Measurements from ENCODE around the gene MYO5C.

MYO5C gene

DNA sequence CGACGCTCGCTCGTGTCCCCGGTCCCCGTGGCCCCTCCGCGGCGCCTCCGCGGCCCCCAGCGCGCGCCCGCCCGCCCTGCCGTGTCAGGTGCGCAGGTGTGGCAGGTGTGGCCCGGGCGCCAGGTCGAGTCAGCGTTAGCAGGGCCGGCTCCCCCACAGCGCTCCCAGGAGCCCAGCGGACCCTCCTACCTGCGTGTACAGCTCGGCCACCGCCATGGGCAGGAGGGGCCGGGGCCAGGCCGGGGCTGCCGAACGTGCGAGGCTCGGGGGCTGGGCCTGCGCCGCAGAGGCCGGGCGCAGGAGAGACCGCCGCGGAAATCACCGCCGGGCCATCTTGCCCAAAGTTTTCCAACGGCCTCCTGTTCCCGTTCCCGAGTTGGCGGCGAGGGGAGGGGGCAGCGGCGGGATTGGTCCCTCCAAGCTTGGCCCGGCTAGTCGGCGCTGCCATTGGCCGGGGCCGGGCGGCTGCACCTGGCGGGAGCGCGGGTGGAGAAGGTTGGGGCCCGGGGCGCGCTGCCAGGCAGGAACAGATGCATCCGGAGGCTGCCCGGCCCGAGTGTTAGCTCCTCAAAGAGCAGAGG, at the start of gene MYO5C:
Gene MYO5C (minus strand): TSS at position 384 of the 581 bp plus-strand sequence. CDS start 168 bp downstream, at position 216.
- DNase-seq (ENCODE audit: low spot score), result peak; percentile 82

DNA sequence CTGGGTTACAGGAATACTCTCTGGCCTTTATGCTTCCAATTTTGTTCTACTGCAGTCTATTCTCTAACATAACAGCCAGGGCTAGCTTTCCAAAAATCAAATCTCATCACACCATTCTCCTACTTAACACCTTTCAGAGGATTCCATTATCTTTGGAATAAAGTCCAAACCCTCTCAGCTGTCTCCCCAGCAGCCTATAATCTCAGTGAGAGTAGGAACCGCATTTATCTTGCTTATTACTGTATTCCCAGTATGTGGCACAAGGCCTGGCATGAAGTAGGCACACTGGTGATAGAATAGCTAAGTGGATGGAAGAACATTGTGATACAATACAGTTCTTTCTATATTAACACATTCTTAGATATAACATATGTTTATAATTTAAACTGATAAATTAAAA, 49.0 kb upstream of the MYO5C start:
- no peak for DNase-seq (ENCODE audit: low spot score)

DNA sequence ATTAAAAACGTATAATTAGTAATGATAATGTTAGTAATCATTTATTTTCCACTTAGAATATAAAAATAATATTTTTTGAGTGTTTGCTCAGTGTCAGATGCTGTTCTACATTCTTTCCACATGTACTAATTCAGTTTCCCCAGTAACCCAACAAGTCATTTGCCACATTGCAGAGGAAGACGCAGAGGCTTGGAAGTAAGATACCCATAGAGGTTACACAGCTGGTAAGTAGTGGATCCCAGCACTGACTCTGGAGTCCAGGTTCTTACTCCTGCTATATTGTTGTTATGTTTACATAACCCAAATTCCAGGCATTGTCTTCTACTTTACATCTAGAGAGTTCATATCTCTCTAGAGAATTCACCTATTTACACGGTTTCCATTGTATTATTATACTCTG, 48.2 kb upstream of the MYO5C start:
- DNase-seq (ENCODE audit: low spot score), result no peak

DNA sequence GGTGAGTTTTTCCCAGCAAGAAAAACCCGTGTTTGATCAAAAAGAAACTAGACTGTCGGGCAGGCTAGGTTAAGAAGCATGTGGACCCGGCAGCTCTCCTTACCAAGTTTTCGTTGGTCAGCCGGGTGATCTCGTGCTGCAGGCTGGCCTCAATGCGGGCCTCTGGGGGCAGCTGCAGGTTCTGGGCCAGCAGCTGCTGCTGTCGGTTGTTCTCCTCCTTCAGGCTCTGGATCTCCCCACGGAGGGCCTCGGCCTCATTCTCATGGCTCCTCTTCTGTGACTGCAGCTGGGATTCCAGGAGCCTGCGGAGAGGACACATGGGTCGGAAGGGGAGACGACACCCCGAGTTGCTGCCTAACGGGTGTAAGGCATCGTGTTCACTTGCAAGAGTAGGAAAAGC, 44.5 kb upstream of the MYO5C start:
- no peak for DNase-seq (ENCODE audit: low spot score)

DNA sequence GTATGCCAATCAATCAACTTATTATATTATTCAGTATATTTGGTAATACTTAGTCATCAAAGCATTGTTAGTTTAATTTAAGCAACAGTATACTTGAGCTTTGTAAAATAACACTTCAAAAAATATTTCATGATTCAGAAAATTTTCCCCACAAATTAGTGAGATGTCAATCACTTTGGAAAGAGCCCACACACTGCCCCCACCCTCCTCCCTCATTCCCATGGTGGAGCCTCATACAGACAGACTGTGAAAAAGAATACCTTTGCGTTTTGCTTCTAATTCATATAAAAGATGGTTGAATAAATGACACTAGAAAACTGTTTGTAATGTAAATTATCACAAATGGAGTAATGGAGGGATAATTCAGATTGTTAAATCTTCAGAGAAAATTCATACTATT, 43.3 kb upstream of the MYO5C start:
- DNase-seq (ENCODE audit: low spot score), result no peak

- no peak for DNase-seq (ENCODE audit: low spot score)
Observed at GRCh38 chr15:52338058-52338457, 42.5 kb upstream of the MYO5C start.

DNA sequence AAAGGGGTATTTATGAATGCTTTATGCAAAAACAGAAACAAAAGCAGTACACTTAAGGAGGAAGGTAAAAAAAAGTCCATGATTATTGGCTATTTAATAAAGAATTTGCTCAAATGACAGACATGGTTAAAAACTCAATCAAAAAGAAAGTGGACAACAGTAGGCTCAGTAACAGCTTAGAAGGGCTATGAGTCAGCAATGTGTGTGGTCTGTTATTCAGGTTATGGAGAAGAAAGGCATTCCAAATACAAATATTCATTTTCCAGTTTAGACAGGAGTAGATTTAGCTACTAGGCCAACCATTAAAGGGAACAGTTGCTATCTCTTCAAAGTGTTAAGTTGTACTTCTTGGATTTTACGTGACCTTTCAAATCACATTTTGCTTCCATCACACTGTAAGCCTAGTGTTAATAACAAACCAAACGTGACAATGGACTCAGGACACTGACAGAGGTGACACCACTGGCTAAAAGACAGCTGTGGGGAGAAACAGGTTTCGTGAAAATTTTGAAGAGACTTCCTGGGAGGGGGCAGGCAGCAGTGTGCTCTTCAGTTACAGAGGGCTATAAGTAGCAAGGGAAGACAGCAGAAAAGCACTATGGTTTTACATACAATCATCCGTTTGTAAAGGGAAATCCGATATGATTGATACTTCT, 41.7 kb upstream of the MYO5C start:
- no peak for DNase-seq (ENCODE audit: low spot score)

GRCh38 chr15:52336529-52336928, 40.9 kb upstream of the MYO5C start:
- DNase-seq (ENCODE audit: low spot score), result no peak

- DNase-seq (ENCODE audit: low spot score), result no peak
Observed at GRCh38 chr15:52334491-52335160, 39.0 kb upstream of the MYO5C start.

DNA sequence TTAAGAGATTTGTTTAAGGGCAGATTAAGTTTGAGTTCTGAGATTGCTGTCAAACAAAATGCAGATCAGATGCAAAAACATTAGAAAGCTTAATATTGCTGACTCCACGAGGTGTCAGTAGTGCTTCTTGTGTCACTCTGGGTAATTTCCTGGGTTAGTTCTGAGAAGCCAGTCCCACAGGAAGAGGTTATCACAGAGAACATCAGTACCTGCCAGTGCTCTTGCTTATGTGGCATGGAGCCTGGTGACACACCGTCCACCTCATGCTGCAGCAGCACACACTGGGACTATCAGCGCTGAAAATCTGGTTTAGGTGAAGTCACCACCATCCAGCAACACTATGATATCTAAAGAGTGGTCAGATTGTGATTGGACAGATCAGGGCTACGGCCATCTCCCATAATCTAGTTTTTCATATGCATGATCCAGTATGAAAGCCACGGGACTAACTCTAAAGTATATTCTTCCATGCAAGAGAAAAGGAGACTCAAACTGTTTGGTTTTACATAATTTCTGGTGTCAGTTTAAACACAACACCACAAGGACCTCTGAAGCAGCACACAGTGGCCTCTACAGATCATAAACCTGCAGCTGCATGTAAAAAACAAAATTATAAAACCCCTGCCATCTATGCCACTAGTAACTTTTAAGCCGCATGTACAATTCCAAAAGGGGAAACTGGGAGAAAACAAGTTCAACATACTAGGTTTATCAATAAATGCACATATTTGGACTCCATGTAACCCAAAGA, 36.1 kb upstream of the MYO5C start:
- DNase-seq (ENCODE audit: low spot score), result peak; percentile 48

DNA sequence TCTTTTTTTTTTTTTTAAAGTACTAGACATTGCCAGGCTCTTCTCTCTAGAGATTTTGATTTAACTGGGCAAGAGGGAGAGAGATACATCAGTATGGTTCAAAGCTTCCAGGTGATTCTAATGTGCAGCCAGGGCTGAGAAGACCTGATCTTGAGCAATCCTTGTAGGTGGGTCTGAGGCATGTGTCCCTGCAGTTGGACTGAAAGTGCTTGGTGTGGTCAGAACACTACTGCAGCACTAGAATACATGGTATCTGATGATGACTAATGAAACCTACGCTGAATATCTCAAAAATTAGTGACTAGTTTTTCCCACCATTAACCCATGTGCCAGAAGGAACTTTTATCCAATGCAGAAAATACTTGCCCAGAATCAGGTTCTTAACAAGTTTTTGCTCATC, 34.4 kb upstream of the MYO5C start:
- DNase-seq (ENCODE audit: low spot score), result no peak

GRCh38 chr15:52329150-52329549, 33.5 kb upstream of the MYO5C start:
- DNase-seq (ENCODE audit: low spot score), result no peak

DNA sequence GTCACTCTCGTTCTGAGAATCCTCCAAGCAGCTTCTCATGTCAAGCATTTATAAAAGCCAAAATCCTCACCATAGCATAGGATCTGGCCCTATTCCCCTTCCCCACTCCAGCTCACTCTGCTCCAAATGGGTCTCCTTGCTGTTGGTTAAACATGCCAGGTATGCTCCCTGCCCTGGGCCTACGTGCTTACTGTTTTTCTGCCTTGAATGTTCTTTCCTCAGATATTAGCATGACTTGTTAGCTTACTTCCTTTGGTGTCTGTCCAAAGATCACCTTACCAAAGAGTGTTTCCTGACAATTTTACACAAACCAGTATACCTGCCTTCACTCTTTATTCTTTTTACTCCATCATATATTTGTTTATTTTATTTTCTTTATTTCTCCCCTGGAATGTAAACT, 33.1 kb upstream of the MYO5C start:
- DNase-seq (ENCODE audit: low spot score), result no peak

GRCh38 chr15:52326756-52327155, 31.2 kb upstream of the MYO5C start:
- no peak for DNase-seq (ENCODE audit: low spot score)

- DNase-seq (ENCODE audit: low spot score), result no peak
Observed at GRCh38 chr15:52324109-52324508, 28.5 kb upstream of the MYO5C start.

- no peak for DNase-seq (ENCODE audit: low spot score)
Observed at GRCh38 chr15:52318729-52319500, 23.3 kb upstream of the MYO5C start.

- DNase-seq (ENCODE audit: low spot score), result no peak
Observed at GRCh38 chr15:52317688-52318087, 22.1 kb upstream of the MYO5C start.

DNA sequence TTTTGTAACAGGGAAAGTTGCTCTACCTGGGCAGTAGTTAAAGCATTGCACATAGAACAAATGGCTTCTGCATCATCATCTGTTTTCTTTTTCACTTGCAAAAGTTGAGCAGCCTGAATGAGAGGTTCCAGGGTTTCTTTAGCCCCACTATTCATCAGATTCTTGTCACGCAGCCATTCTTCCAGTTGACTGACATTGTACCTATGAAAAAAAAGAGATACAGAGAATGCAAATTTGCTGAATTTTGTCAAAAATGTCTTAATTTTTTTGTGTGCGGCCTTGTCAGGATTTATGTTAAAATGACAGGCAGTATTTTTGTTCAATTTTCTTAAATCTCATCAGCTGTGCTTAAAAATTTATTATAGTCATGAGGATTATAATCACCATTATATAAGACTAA, 21.4 kb upstream of the MYO5C start:
- no peak for DNase-seq (ENCODE audit: low spot score)

DNA sequence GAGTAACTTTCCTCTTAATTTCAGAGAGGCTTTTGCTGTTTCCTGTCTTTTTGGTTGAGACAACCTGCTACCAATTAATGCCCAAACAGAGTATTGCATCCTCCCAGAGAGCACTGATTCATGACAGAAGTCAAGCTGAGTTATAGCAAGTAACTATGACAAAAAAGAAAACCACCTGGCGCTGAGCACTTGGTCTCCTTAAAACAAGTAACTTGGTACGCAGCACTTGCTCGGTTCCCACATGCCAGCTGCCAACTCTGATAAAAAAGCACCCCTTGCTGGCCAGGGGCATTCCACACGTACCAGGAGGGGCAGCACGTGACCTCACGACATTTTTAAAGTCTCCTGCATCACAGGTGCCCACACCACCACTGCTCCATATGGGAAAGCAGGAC, 13.5 kb upstream of the MYO5C start:
- DNase-seq (ENCODE audit: low spot score), result no peak

DNA sequence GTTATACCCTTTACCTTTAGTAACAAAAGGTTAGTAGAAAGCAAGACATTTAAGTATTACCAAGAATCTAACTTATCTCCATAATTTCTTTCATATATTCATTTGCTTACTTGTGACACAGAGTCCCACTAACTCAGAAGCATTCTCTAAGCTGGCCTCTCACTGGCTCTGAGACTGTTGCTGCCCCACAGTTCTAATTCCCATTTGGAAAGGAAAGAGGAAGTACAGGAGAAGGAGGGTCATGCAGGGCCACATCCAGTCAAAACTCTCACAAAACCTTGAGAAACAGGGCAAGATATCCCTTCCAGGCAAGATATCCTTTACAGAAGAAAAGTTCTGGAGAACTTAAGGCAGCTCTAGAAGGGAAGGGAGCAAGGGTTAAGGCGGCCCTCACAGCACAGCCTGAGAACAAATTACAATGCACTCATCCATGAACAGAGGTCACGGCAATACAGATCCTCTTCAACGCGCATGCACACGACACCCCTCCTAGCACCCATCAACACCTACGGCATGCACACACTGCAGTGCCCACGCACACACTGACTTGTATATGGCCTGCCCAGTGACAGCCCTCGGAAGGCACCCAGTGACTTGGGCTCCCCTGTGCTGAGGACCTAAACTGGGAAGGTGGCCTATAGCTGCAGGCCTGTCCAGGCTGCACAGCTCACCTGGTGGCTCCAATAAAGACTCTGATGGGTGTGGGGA, 13.0 kb upstream of the MYO5C start:
- DNase-seq (ENCODE audit: low spot score), result no peak

DNA sequence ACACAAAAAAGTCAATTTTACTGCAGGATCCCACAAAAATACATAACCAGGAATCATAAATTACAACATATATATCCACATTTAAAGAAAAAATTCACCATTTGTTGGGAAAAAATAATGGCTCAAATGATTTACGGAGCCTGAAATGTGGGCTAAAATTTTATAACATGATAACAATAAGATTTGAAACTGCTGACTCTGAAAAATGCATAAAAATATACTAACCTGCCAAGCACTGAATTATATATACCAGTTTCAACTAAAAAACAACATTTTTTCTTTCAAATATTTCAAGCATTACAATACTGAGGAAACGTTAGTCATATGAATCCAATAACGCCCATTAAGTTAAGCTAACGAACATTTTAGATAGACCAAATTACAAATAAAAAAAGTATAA, 12.2 kb upstream of the MYO5C start:
- DNase-seq (ENCODE audit: low spot score), result no peak

DNA sequence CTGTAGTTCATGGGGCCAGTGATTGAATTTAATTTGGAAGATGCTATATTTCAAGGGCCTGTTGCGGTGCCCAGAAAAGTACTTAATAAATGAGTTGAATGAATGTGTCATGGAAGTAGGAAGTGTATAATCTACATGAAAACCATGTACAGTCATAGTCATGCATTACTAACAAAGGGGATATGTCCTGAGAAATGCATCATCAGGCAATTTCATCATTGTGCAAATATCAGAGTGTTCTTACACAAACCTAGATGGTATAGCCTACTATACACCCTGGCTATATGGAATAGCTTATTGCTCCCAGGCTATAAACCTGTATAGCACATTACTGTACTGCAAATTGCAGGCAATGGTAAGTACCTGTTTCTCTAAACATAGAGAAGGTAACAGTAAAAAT, 10.7 kb upstream of the MYO5C start:
- DNase-seq (ENCODE audit: low spot score), result no peak
